Chondrocyte (in vitro differentiated cells): ENCODE results near the gene GALNT17. TPM values are rescaled to one million over a fixed set of nuclear protein-coding genes. Genes with fewer than 3 reads are reported as not detected.
A peak's percentile ranks its signal among the peaks of the same experiment; 100 is the strongest.

ENCODE experiments used
- DNase-seq: peaks from one replicate; pipeline ENCODE4 v3.0.0; 2021; ENCODE audit warnings: mixed read lengths, low spot score
- H3K27ac Mint-ChIP-seq: one replicate; pipeline ENCODE4 v1.8.0; 2021; ENCODE audit warnings: mild to moderate bottlenecking, moderate library complexity, mixed read lengths; ENCODE audit not compliant: unreplicated experiment
- H3K27me3 Mint-ChIP-seq: 2 replicates; pipeline ENCODE4 v1.8.0; 2021; ENCODE audit warnings: low read depth, mixed read lengths
- H3K36me3 Mint-ChIP-seq: 2 replicates; pipeline ENCODE4 v1.8.0; 2021; ENCODE audit warnings: low read depth, mixed read lengths
- H3K4me1 Mint-ChIP-seq: 2 replicates; pipeline ENCODE4 v1.8.0; 2021; ENCODE audit warnings: low read depth, mild to moderate bottlenecking, mixed read lengths
- H3K4me3 Mint-ChIP-seq: one replicate; pipeline ENCODE4 v1.8.0; 2021; ENCODE audit warnings: mild to moderate bottlenecking, moderate library complexity, mixed read lengths; ENCODE audit not compliant: unreplicated experiment
- H3K9me3 Mint-ChIP-seq: 2 replicates; pipeline ENCODE4 v1.8.0; 2021; ENCODE audit warnings: low read depth, mixed read lengths
- CTCF ChIP-seq: fragments of 200-600 bp; sonication (generic); IDR thresholded peaks from 2 replicates; pipeline ENCODE4 v1.5.0; 2021; ENCODE audit warnings: antibody characterized with exemption, mild to moderate bottlenecking, moderate library complexity
- total RNA-seq: library from RNA; stranded (reverse); gene quantifications from 3 replicates; pipeline ENCODE4 v1.2.1, GENCODE V29; 2021

The GALNT17 gene
- total RNA-seq, 1 donor from 2014 or later = 24.4 TPM

GRCh38 chr7:71544816-71545215 lies 412.9 kb downstream of the GALNT17 start:
- Mint-ChIP-seq H3K36me3 (no peaks in the 10 kb centered on the region), H3K9me3 (no peaks in the 10 kb centered on the region), H3K4me1 (peaks cover 36% of the 10 kb centered on the region), H3K4me3 (no peak overlapping the region), H3K27ac (no peak overlapping the region), H3K27me3 (no peaks in the 10 kb centered on the region)
- no peak for DNase-seq
- TF ChIP-seq CTCF = no peak

- no peak for TF ChIP-seq CTCF
- peaks cover 10% of the 10 kb centered on the region for H3K9me3 Mint-ChIP-seq
- H3K27me3 Mint-ChIP-seq = no peaks in the 10 kb centered on the region
- H3K27ac Mint-ChIP-seq = no peak overlapping the region
- peaks cover 5% of the 10 kb centered on the region for H3K36me3 Mint-ChIP-seq
- H3K4me1 Mint-ChIP-seq = peaks cover 34% of the 10 kb centered on the region
- no peak overlapping the region for H3K4me3 Mint-ChIP-seq
- no peak for DNase-seq
Observed at GRCh38 chr7:71547426-71547825, 415.5 kb downstream of the GALNT17 start.

- no peak overlapping the region for H3K4me3 Mint-ChIP-seq
- DNase-seq = no peak
- H3K36me3 Mint-ChIP-seq = peaks cover 5% of the 10 kb centered on the region
- peaks cover 10% of the 10 kb centered on the region for H3K9me3 Mint-ChIP-seq
- peaks cover 33% of the 10 kb centered on the region for H3K4me1 Mint-ChIP-seq
- H3K27ac Mint-ChIP-seq = peak overlapping the region; percentile 68
- no peaks in the 10 kb centered on the region for H3K27me3 Mint-ChIP-seq
- no peak for TF ChIP-seq CTCF
Observed at GRCh38 chr7:71548746-71549145, 416.8 kb downstream of the GALNT17 start.

GRCh38 chr7:71553306-71553705 lies 421.4 kb downstream of the GALNT17 start:
- DNase-seq = no peak
- Mint-ChIP-seq H3K27me3 (no peaks in the 10 kb centered on the region), H3K4me3 (peak overlapping the region; percentile 0), H3K4me1 (peaks cover 50% of the 10 kb centered on the region), H3K36me3 (peaks cover 5% of the 10 kb centered on the region), H3K9me3 (peaks cover 10% of the 10 kb centered on the region), H3K27ac (peak overlapping the region; percentile 94)
- no peak for TF ChIP-seq CTCF

GRCh38 chr7:71555758-71556157 lies 423.8 kb downstream of the GALNT17 start:
- peaks cover 8% of the 10 kb centered on the region for H3K9me3 Mint-ChIP-seq
- H3K27me3 Mint-ChIP-seq = no peaks in the 10 kb centered on the region
- peaks cover 6% of the 10 kb centered on the region for H3K36me3 Mint-ChIP-seq
- no peak for DNase-seq
- TF ChIP-seq CTCF = no peak
- no peak overlapping the region for H3K4me3 Mint-ChIP-seq
- H3K4me1 Mint-ChIP-seq = peaks cover 59% of the 10 kb centered on the region
- no peak overlapping the region for H3K27ac Mint-ChIP-seq
